H1 (cell line): ENCODE data around the gene RASA4B. TPM values are rescaled to one million over a fixed set of nuclear protein-coding genes. Genes with fewer than 3 reads are reported as not detected.

Experiments used
- CTCF ChIA-PET: fragments of 300-600 bp; sonication (Branson Sonifier 250); formaldehyde crosslinking; loops from one replicate; lab custom pipeline; 2021; ENCODE audit not compliant: partially characterized antibody; lab: Charles Lee
- POLR2A ChIA-PET: fragments of 300-600 bp; sonication (Branson Sonifier 250); formaldehyde crosslinking; loops from one replicate; lab custom pipeline; 2021; ENCODE audit warnings: inconsistent platforms; ENCODE audit not compliant: partially characterized antibody; lab: Charles Lee
- DNase-seq, 2 experiments: peaks; one replicate each; pipeline versions ENCODE4 v3.0.0 to v3.0.0-alpha.2; 2010 to 2022; ENCODE audit warnings: low spot score in 2 of 2, low read depth in 1 of 2, mixed read lengths in 1 of 2
- FAIRE-seq: peaks from 2 replicates; lab custom pipeline; 2011; peaks lifted over from hg19 to GRCh38; lab: Jason Lieb, UNC
- H2AFZ ChIP-seq: 2 replicates; pipeline ENCODE4 v1.8.1; 2012; ENCODE audit warnings: low read length, inconsistent platforms
- H2AK5ac ChIP-seq: 2 replicates; pipeline ENCODE4 v1.6.1; 2013; ENCODE audit warnings: low read depth, low read length
- H2BK120ac ChIP-seq: replicated peaks from 2 replicates; pipeline ENCODE3; 2013; ENCODE audit warnings: low read depth, low read length, inconsistent platforms
- H2BK12ac ChIP-seq: 2 replicates; pipeline ENCODE4 v1.6.1; 2013; ENCODE audit warnings: low read depth, low read length
- H2BK15ac ChIP-seq: 2 replicates; pipeline ENCODE4 v1.6.1; 2013; ENCODE audit warnings: low read length
- H2BK20ac ChIP-seq: 2 replicates; pipeline ENCODE4 v1.6.1; 2013; ENCODE audit warnings: low read length
- H2BK5ac ChIP-seq: 2 replicates; pipeline ENCODE4 v1.6.1; 2013; ENCODE audit warnings: low read depth, low read length
- H3K14ac ChIP-seq: 2 replicates; pipeline ENCODE4 v1.6.1; 2013; ENCODE audit warnings: inconsistent platforms; ENCODE audit not compliant: insufficient read length
- H3K18ac ChIP-seq: 2 replicates; pipeline ENCODE4 v1.6.1; 2013; ENCODE audit warnings: low read length; ENCODE audit errors: extremely low read depth
- H3K23ac ChIP-seq: 2 replicates; pipeline ENCODE4 v1.6.1; 2013; ENCODE audit warnings: inconsistent platforms; ENCODE audit not compliant: insufficient read length
- H3K23me2 ChIP-seq: 2 replicates; pipeline ENCODE4 v1.6.1; 2013; ENCODE audit warnings: low read depth, low read length
- H3K27ac ChIP-seq: 2 replicates; pipeline ENCODE4 v1.6.1; 2011; ENCODE audit warnings: low read depth, low read length, inconsistent platforms
- H3K27me3 ChIP-seq, 4 experiments: replicated peaks in 1 of 4; 1 replicate in 1 of 4; 2 replicates in 3 of 4; pipeline versions ENCODE4 v1.6.1 to v1.8.1; 2011 to 2013; ENCODE audit warnings: low read length in 3 of 4, mild to moderate bottlenecking in 3 of 4, inconsistent platforms in 2 of 4, mixed read lengths in 2 of 4, moderate library complexity in 1 of 4; ENCODE audit not compliant: control insufficient read depth in 3 of 4, insufficient read depth in 3 of 4; ENCODE audit errors: extremely low read depth in 1 of 4
- H3K36me3 ChIP-seq, 4 experiments: 2 replicates each; pipeline versions ENCODE4 v1.6.1 to v1.8.1; 2011 to 2013; ENCODE audit warnings: mild to moderate bottlenecking in 4 of 4, low read length in 3 of 4, moderate library complexity in 2 of 4, control low read depth in 1 of 4, inconsistent platforms in 1 of 4; ENCODE audit not compliant: insufficient read depth in 4 of 4, control insufficient read depth in 2 of 4
- H3K4ac ChIP-seq: replicated peaks from 2 replicates; pipeline ENCODE3; 2013; ENCODE audit warnings: low read length, low read depth, mixed read lengths, inconsistent platforms; ENCODE audit not compliant: insufficient read length
- H3K4me1 ChIP-seq, 4 experiments: replicated peaks in 1 of 4; 1 replicate in 1 of 4; 2 replicates in 3 of 4; pipeline versions ENCODE4 v1.6.1 to v1.8.1; 2011 to 2013; ENCODE audit warnings: low read length in 3 of 4, inconsistent platforms in 2 of 4, mixed read lengths in 1 of 4; ENCODE audit not compliant: insufficient read depth in 4 of 4, control insufficient read depth in 3 of 4
- H3K4me2 ChIP-seq, 2 experiments: 2 replicates each; pipeline versions ENCODE4 v1.6.1 to v1.8.1; 2011 to 2013; ENCODE audit warnings: low read depth in 2 of 2, low read length in 2 of 2, control low read depth in 1 of 2, inconsistent platforms in 1 of 2, mild to moderate bottlenecking in 1 of 2; ENCODE audit not compliant: insufficient read depth in 1 of 2
- H3K4me3 ChIP-seq, 4 experiments: fragments of 200-600, 300-600 bp in 1 of 4; sonication (generic), shearing (Covaris generic), sonication (Bioruptor Twin) in 1 of 4; 2 replicates each; pipeline versions ENCODE4 v1.5.1 to v1.8.1; 2011 to 2016; ENCODE audit warnings: low read length in 4 of 4, low read depth in 3 of 4, control low read depth in 2 of 4, inconsistent platforms in 2 of 4, mild to moderate bottlenecking in 2 of 4, mixed read lengths in 1 of 4, moderate library complexity in 1 of 4; ENCODE audit not compliant: insufficient read depth in 2 of 4; ENCODE audit errors: extremely low read depth in 1 of 4
- H3K56ac ChIP-seq: replicated peaks from 2 replicates; pipeline ENCODE3; 2013; ENCODE audit warnings: low read depth, mild to moderate bottlenecking, mixed read lengths, low read length, inconsistent platforms; ENCODE audit not compliant: insufficient read length
- H3K79me1 ChIP-seq: 2 replicates; pipeline ENCODE4 v1.6.1; 2013; ENCODE audit warnings: low read depth, low read length, control low read depth
- H3K79me2 ChIP-seq, 2 experiments: 2 replicates each; pipeline versions ENCODE4 v1.6.1 to v1.8.1; 2012 to 2013; ENCODE audit warnings: low read length in 2 of 2, mild to moderate bottlenecking in 2 of 2, inconsistent platforms in 1 of 2; ENCODE audit not compliant: insufficient read depth in 2 of 2, control insufficient read depth in 1 of 2
- H3K9ac ChIP-seq, 4 experiments: replicated peaks in 1 of 4; 1 replicate in 1 of 4; 2 replicates in 3 of 4; pipeline versions ENCODE4 v1.6.1 to v1.8.1; 2011 to 2013; ENCODE audit warnings: low read depth in 3 of 4, low read length in 3 of 4, control low read depth in 2 of 4, mild to moderate bottlenecking in 2 of 4, moderate library complexity in 2 of 4, inconsistent platforms in 1 of 4; ENCODE audit errors: extremely low read depth in 1 of 4
- H3K9me3 ChIP-seq, 2 experiments: 2 replicates each; pipeline versions ENCODE4 v1.6.1 to v1.8.1; 2012 to 2013; ENCODE audit warnings: mild to moderate bottlenecking in 2 of 2, moderate library complexity in 2 of 2, control low read depth in 1 of 2, inconsistent platforms in 1 of 2, low read depth in 1 of 2, low read length in 1 of 2, mixed read lengths in 1 of 2; ENCODE audit not compliant: insufficient read depth in 2 of 2
- H4K20me1 ChIP-seq, 2 experiments: replicated peaks in 1 of 2; 2 replicates each; pipeline versions ENCODE3 to v1.8.1; 2011 to 2013; ENCODE audit warnings: inconsistent platforms in 2 of 2, low read length in 2 of 2, mild to moderate bottlenecking in 1 of 2; ENCODE audit not compliant: insufficient read depth in 2 of 2, control insufficient read depth in 1 of 2
- H4K5ac ChIP-seq: 2 replicates; pipeline ENCODE4 v1.6.1; 2013; ENCODE audit warnings: low read length, low read depth, mixed read lengths, inconsistent platforms; ENCODE audit not compliant: insufficient read length
- H4K8ac ChIP-seq: 2 replicates; pipeline ENCODE4 v1.8.0; 2013; ENCODE audit warnings: mild to moderate bottlenecking, moderate library complexity, low read length, inconsistent platforms; ENCODE audit not compliant: insufficient read depth; ENCODE audit errors: extremely low read depth
- H4K91ac ChIP-seq: replicated peaks from 2 replicates; pipeline ENCODE3; 2013; ENCODE audit warnings: low read length, mixed read lengths, inconsistent platforms; ENCODE audit not compliant: insufficient read length
- EGR1 ChIP-seq: IDR thresholded peaks from 2 replicates; pipeline ENCODE4 v1.6.1; 2011; ENCODE audit warnings: low read depth, low read length, borderline replicate concordance
- KDM1A ChIP-seq: fragments of 200-600, 300-600 bp; sonication (generic); IDR thresholded peaks from 2 replicates; pipeline ENCODE4 v1.7.1; 2016; ENCODE audit warnings: mild to moderate bottlenecking, low read length, borderline replicate concordance
- NANOG ChIP-seq: IDR thresholded peaks from 2 replicates; pipeline ENCODE4 v1.6.1; 2011; ENCODE audit warnings: low read length, low read depth, mild to moderate bottlenecking, inconsistent platforms; ENCODE audit not compliant: insufficient read depth, poor library complexity, severe bottlenecking
- POLR2A ChIP-seq, 2 experiments: IDR thresholded peaks; 1 replicate in 1 of 2; 2 replicates in 1 of 2; pipeline ENCODE4 v1.6.1; 2011; ENCODE audit warnings: low read depth in 2 of 2, low read length in 2 of 2, mild to moderate bottlenecking in 2 of 2; ENCODE audit errors: control extremely low read depth in 1 of 2
- RXRA ChIP-seq: IDR thresholded peaks from 2 replicates; pipeline ENCODE4 v1.6.1; 2011; ENCODE audit warnings: low read depth, mild to moderate bottlenecking, low read length, moderate library complexity; ENCODE audit not compliant: insufficient read depth
- SP4 ChIP-seq: IDR thresholded peaks from 2 replicates; pipeline ENCODE4 v1.6.1; 2012; ENCODE audit warnings: low read length, inconsistent platforms
- SRF ChIP-seq: IDR thresholded peaks from 2 replicates; pipeline ENCODE4 v1.6.1; 2011; ENCODE audit warnings: mild to moderate bottlenecking, low read depth, low read length, moderate library complexity
- WGBS, 2 experiments: shearing (Covaris generic) in 1 of 2; methylation state at CpG; one replicate each; pipeline versions ENCODE4 v1.1.6 to v1.1.7; 2013 to 2015; ENCODE audit warnings: low lambda C conversion rate in 2 of 2, mixed read lengths in 2 of 2, inconsistent platforms in 1 of 2, low coverage in 1 of 2, missing lambda C conversion rate in 1 of 2; ENCODE audit not compliant: insufficient replicate concordance in 2 of 2, insufficient coverage in 1 of 2, insufficient read length in 1 of 2; ENCODE audit errors: extremely low coverage in 1 of 2, missing lambda C conversion rate in 1 of 2; 5-methylcytosine and 5-hydroxymethylcytosine counted together
- polyA plus RNA-seq, 7 experiments: library from polyadenylated mRNA; depleted of rRNA in 3 of 7; stranded (reverse) in 5 of 7; unstranded in 2 of 7; fragments of >200 nt in 5 of 7; fragments of 200-250 nt in 2 of 7; gene quantifications; 1 replicate in 5 of 7; 2 replicates in 1 of 7; 4 replicates in 1 of 7; pipeline versions ENCODE4 v1.2.1 to v1.2.3, GENCODE V29; 2011 to 2013; ENCODE audit warnings: missing spikeins in 2 of 7, mixed read lengths in 2 of 7
- total RNA-seq: library from RNA; stranded (reverse); fragmentation: NEBNext Ultra II Directional; extraction: Animal tissue kit (Norgen Biotek cat#: 25700); gene quantifications from 2 replicates; pipeline ENCODE4 v1.2.1, GENCODE V29; 2021
- TF ChIP-seq, protein P1 (sequence below): IDR thresholded peaks from 2 replicates; pipeline ENCODE4 v1.6.1; 2012; ENCODE audit warnings: low read length, inconsistent platforms
- TF ChIP-seq, protein P2 (sequence below), 3 experiments: IDR thresholded peaks; 1 replicate in 2 of 3; 2 replicates in 1 of 3; pipeline versions ENCODE4 v1.5.1 to v1.6.1; 2011; ENCODE audit warnings: low read length in 3 of 3, mild to moderate bottlenecking in 3 of 3, inconsistent platforms in 2 of 3, low read depth in 1 of 3, moderate library complexity in 1 of 3; ENCODE audit not compliant: insufficient read depth in 1 of 3; ENCODE audit errors: control extremely low read depth in 1 of 3

The RASA4B gene
- total and polyA plus RNA-seq, 2 of the 8 experiments (the other 6 are each of a cell fraction or from before 2014, with no cell fraction given), result 3.4 to 6.7 TPM

DNA sequence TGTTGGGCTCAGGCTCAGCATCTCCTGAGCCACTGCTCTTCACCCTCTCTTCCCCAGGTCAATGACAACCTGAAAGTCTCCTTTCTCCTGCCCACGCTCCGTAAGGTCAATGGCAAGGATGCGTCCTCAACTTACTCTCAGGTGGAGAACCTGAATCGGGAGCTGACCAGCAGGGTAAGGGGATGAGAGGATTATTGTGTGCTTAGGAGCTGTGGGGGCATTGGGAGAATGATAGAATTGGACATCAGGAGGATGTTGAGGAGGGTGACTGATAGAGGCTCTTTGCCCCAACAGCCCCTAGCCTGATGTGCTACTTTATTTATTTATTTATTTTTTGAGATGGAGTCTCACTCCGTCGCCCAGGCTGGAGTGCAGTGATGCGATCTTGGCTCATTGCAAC, 51.5 kb downstream of the RASA4B start:
- Histone ChIP-seq H3K4me3 (peak overlapping the region in 1 of 4 experiments; percentile 82; a peak in 2 of 8 replicates), H3K79me1 (peaks cover 9% of the 10 kb centered on the region), H3K23ac (no peak overlapping the region), H2BK15ac (no peak overlapping the region), H3K27me3 (no peaks in the 10 kb centered on the region; a peak in 1 of 7 replicates), H3K36me3 (no peaks in the 10 kb centered on the region; a peak in 3 of 8 replicates), H3K18ac (no peak overlapping the region), H3K79me2 (peaks cover 0 to 11% of the 10 kb centered on the region in 2 experiments; a peak in 2 of 4 replicates), H4K5ac (no peak overlapping the region), H3K4ac (no peak overlapping the region), H4K91ac (no peak overlapping the region), H2BK120ac (no peak overlapping the region), H3K23me2 (peaks cover 5% of the 10 kb centered on the region; the same call in 1 of the 2 replicates), H2AK5ac (no peak overlapping the region), H3K56ac (no peak overlapping the region), H3K14ac (no peak overlapping the region), H3K27ac (no peak overlapping the region), H3K4me1 (peaks cover 0 to 10% (median 1%) of the 10 kb centered on the region in 4 experiments; a peak in 3 of 7 replicates), H2BK5ac (no peak overlapping the region), H4K8ac (no peak overlapping the region), H2BK20ac (no peak overlapping the region), H3K9ac (no peak overlapping the region), H4K20me1 (peaks cover 0 to 9% of the 10 kb centered on the region in 2 experiments), H2BK12ac (no peak overlapping the region), H3K4me2 (peak overlapping the region; percentile 88 to 98; a peak in 3 of 4 replicates), H2AFZ (no peak overlapping the region), H3K9me3 (no peaks in the 10 kb centered on the region)
- DNase-seq (no peak), FAIRE-seq (no peak)
- WGBS, 2 experiments, result 96% methylated on average over 7 of the region's 7 CpGs; no CpG with 5 or more reads in 1 of the 2 experiments
- POLR2A ChIA-PET, result interaction anchor here (1.7 to 3.5 kb wide), 3 partner anchors 10 to 27 kb away, joined by 5 to 11 read pairs (median 6); no protein-coding TSS in a partner anchor
- CTCF ChIA-PET, result interaction anchor here (0.7 to 2.1 kb wide), 5 partner anchors 27 to 178 kb away, joined by 3 to 10 read pairs (median 4); no protein-coding TSS in a partner anchor
- TF ChIP-seq RXRA (no peak), KDM1A (no peak), POLR2A (IDR thresholded peaks at IDR 0.05; ENCODE audit: control extremely low read depth in 1 of 2, low read depth in 2 of 2, low read length in 2 of 2) (no peak), SP4 (no peak), EGR1 (no peak), SRF (no peak), NANOG (no peak)
- TF ChIP-seq, protein P1, sequence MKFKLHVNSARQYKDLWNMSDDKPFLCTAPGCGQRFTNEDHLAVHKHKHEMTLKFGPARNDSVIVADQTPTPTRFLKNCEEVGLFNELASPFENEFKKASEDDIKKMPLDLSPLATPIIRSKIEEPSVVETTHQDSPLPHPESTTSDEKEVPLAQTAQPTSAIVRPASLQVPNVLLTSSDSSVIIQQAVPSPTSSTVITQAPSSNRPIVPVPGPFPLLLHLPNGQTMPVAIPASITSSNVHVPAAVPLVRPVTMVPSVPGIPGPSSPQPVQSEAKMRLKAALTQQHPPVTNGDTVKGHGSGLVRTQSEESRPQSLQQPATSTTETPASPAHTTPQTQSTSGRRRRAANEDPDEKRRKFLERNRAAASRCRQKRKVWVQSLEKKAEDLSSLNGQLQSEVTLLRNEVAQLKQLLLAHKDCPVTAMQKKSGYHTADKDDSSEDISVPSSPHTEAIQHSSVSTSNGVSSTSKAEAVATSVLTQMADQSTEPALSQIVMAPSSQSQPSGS, result no peak
- TF ChIP-seq, protein P2, sequence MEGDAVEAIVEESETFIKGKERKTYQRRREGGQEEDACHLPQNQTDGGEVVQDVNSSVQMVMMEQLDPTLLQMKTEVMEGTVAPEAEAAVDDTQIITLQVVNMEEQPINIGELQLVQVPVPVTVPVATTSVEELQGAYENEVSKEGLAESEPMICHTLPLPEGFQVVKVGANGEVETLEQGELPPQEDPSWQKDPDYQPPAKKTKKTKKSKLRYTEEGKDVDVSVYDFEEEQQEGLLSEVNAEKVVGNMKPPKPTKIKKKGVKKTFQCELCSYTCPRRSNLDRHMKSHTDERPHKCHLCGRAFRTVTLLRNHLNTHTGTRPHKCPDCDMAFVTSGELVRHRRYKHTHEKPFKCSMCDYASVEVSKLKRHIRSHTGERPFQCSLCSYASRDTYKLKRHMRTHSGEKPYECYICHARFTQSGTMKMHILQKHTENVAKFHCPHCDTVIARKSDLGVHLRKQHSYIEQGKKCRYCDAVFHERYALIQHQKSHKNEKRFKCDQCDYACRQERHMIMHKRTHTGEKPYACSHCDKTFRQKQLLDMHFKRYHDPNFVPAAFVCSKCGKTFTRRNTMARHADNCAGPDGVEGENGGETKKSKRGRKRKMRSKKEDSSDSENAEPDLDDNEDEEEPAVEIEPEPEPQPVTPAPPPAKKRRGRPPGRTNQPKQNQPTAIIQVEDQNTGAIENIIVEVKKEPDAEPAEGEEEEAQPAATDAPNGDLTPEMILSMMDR (IDR thresholded peaks at IDR 0.05; ENCODE audit: control extremely low read depth in 1 of 3, insufficient read depth in 1 of 3, low read depth in 1 of 3, low read length in 3 of 3), result no peak
